Iris pigment epithelial cell (primary cell): ENCODE measurements around the gene ADI1.
A peak's percentile ranks its signal among the peaks of the same experiment; 100 is the strongest.
"Not testable (repeated sequence)": the region's sequence is repeated elsewhere in the genome, so short reads cannot be mapped to it uniquely, and the experiment has no call there.

Source experiments
- DNase-seq: peaks from one replicate; pipeline ENCODE4 v3.0.0-alpha.2; 2011; ENCODE audit warnings: low read depth

Gene ADI1

GRCh38 chr2:3493615-3494007, 25.7 kb downstream of the ADI1 start:
- DNase-seq, result peak; percentile 89

DNA sequence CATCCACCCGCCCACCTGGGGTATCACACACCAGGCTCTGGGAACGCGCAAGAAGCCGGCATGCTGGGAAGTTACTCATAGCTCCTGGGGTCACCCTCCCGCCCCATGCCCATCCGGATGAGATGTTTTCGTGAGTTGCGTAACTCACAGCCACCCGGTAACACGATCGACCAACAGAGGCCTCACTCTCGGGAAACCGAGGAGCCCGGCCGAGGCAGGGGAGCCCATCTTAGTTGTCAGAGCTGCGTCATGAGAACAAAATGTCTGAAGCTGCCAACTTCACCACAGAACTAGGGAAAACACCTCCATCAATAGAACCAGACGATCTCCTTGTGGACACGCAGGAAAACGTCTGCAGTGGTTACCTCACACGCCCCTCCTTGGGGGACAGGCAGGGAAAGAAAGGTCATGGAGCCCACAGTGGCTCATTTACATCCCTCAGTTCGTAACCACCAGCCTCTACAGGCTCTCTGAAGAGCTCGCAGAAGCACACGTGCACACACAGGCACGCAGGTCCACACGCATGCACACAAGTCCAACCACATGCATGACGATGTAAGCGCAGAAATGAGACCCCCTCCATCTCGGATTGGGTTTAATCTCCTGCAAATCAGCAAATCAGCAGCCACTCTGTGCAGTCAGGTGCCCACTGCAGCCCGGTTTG, 26.2 kb downstream of the ADI1 start:
- DNase-seq, result peak; percentile 95

DNA sequence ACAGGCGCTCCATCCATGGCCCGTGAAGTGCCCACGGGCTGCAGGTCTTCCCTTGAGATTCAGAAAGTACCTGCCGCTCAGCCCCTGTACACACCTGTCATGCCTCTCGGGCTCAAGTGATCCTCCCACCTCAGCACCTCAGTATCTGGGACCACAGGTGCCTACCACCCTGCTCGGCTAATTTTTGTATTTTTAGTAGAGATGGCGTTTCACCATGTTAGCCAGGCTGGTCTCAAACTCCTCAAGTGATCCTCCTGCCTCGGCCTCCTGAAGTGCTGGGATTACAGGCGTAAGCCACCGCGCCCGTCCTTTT, 26.9 kb downstream of the ADI1 start:
- not testable (repeated sequence) for DNase-seq

DNA sequence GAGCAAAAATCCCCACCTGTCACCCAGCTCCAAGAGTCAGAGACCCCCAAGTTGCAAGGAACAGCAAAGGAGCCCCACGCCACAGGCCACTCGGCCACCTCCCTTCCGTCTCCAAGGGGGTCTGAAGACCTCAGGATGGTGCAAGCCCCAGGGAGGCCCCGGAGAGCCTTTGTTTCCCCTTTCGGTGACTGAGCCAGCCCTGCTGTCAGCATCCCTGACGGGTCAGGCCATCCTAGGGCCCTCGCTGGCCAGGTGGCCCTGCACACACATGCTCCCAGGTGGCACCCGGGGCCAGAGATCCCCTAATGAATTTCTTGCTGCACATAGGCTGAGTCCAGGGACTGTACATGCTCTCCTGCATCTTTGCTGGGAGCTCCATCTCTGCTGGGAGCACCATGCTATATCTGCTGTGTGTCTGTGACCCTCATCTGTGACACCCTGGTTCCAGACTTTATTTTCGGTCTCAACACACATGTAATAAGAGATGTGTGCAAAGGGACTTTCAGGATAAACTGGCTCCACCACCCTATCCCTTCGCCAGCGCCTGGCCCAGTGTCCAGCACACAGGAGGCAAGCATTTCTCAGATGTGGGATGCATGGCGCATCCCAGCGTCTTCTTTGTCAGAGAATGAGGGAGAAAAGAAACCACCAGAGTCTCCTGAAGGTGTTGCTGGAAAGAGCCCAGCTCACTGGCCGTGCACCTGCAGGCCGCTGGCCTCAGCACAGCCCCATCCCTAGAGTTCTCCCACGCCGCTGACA, 27.4 kb downstream of the ADI1 start:
- DNase-seq, result no peak

- DNase-seq, result no peak
These were observed 28.0 kb downstream of the ADI1 start for GRCh38 chr2:3491306-3491705.

- no peak for DNase-seq
These were observed 28.9 kb downstream of the ADI1 start for GRCh38 chr2:3490191-3491170.

DNA sequence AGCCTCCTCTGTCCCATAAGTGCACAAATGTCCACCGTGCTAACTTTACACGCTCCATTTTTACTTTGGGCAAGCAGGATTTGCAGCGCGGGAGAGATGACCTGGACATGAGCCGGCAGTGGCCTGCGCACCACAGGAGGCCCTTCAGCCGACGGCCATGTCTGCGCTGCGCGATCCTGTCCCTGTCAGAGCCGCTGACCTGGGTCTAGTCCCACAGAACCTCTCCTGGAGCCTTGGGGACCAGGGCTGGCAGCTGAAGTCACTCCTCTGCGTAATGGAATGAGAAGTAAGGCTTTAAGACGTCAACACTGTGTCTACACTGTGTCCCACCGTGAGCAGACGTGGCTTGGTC, 29.6 kb downstream of the ADI1 start:
- DNase-seq, result no peak

DNA sequence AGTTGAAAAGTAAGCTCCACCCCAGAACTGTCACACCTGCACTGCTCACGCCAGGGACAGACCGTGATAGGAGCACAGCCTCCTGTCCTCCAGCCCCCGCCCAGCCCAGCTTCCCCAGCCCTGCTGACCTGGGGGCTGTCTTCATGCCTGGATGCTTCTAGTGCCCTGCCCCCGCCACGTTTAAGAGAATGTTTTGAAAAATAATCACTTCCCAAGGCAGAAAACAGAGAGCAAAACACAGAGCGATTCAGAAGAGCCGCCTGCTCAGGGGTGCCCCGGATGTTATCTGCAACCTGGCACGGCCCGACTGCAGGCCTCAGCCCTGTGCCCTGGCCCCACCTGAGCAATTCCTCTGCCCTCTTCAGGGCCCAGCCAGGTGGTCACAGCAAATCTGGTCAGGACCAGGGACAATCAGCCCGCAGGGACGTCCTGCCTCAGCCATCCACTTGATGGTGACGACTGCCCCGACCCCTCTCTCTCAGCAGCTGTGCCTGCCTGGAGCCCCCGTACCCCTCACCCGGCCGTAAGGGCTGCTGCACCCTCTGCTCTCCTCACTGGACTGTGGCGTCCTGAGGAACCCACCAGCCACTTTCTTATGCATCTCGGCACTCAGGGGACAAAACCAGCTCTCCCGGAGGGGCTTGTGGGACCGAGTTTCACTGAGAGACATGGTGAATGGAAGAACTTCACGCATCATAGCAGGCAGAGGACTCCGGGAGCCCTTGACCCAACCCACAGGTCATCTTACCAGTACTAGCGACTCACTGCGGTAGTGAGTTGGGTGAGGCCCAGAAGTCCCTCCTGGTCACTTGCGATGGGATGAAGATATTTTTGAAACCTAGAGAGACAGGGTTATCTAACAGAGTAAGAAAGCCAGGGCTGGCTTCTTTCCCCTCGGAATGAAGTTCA, 30.2 kb downstream of the ADI1 start:
- no peak for DNase-seq

GRCh38 chr2:3488061-3488531, 31.2 kb downstream of the ADI1 start:
- DNase-seq, result no peak

DNA sequence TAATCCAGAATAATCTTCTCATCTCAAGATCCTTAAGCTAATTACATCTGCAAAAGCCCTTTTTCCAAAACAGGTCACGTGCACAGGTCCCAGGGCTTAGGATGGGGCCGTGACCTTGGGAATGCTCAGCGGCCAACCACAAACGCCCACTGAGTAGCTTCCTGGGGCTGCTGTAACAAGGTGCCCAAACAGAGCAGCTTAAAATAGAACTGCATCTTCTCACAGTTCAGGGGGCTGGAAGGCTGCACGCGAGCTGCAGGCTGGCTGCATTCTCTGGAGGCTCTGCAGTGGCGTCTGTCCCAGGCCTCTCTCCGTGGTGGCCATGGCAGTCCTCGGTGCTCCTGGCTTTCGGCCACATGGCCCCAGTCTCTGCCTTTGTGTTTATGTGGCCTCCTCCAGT, 31.9 kb downstream of the ADI1 start:
- DNase-seq, result no peak

DNA sequence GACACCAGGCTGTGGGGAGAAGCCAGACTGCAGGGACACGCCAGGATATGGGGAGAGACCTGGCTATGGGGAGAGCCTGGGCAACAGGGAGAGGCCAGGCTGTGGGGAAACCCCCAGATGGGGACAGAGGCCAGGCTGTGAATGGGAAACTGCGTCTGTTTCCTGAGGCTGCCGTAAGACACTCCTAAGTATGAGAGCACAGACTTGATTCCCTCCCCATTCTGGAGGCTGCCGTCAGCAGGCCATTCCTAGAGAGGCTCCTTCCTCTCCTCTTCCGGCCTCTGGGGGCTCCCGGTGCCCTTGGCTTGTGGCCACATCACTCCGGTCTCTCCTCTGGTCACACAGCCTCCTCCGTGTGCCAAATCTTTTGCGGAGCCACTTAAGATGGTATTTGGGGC, 32.3 kb downstream of the ADI1 start:
- no peak for DNase-seq

DNA sequence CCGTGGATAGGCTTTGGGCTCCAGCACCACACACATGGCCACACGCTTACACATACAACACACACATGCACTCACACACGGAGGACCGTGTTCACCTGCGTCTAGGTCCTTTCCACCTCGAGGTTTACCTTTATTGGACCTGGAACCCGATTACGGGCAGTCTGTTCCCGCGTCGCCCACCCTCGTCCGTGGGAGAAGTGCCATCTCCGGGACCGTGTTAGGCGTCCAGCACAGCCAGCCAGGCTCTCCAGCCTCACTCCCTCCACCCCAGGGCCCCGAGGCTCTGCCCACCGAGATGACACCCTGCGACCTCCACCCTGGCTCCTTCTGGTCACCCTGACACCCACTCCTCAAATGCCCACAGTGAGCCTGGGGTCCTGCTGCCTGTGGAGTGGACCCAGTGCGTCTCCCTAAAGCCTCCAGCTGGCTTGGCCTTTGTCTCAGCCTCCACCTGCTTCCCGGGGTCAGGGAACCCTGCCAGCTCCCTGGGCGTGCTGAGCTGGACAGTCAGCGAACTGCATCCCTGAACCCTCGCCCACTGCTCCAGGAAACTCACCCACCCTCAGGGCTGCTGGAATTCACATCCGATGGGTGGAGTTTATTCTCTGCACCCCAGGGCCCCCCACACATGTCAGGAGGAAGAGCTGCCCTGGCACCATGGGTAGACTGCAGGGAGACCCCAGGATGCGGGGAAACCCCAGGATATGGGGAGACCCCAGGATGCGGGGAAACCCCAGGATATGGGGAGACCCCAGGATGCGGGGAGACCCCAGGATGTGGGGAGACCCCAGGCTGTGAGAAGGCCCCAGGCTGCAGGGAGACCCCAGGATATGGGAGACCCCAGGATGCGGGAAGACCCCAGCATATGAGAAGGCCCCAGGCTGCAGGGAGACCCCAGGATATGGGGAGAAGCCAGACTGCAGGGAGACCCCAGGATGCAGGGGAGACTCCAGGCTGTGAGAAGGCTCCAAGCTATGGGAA, 33.0 kb downstream of the ADI1 start:
- no peak for DNase-seq

GRCh38 chr2:3485166-3485565, 34.2 kb downstream of the ADI1 start:
- DNase-seq, result no peak

GRCh38 chr2:3483986-3484960, 35.1 kb downstream of the ADI1 start:
- DNase-seq, result no peak

- peak; percentile 57 for DNase-seq
These were observed 35.9 kb downstream of the ADI1 start for GRCh38 chr2:3483227-3483985.

GRCh38 chr2:3482363-3482821, 36.9 kb downstream of the ADI1 start:
- DNase-seq, result no peak

DNA sequence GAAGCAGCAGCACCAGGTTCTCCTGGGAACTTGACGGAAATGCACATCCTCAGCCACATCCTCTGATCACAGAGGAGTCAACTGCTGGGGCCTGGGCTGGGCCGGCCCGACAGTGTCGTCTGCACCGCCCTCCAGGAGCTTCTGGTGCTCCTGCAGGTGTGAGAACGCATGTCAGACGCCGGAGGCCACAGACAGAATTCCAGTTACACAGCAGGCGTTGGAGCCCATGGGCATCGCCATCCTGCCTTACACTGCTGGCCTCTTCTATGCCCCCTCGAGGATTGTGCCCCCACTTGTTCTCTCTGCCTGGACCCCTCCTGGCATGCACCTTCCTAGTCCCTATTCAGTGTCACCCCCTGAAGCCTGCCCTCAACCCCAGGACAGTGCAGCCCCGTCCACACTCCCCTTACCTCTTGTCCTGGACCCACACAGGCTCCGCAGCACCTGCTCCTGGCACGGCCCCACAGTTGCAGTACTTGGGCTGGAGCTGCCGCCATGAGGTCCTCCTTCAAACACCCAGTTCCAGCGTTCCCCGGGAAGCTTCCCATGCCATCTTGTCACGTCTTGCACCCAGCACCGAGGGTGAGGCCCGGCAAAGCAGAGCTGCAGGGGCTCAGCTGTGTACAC, 37.5 kb downstream of the ADI1 start:
- no peak for DNase-seq

GRCh38 chr2:3481011-3481400, 38.3 kb downstream of the ADI1 start:
- no peak for DNase-seq
